Astrocyte of the cerebellum (primary cell): ENCODE measurements around the gene SPAG6.
"Not testable (repeated sequence)": the region's sequence is repeated elsewhere in the genome, so short reads cannot be mapped to it uniquely, and the experiment has no call there.

Experiments used
- DNase-seq: peaks from one replicate; pipeline ENCODE4 v3.0.0-alpha.2; 2011; ENCODE audit warnings: low read depth
- H3K4me3 ChIP-seq: 2 replicates; pipeline ENCODE4 v1.5.1; 2011; ENCODE audit warnings: mild to moderate bottlenecking, low read depth, low read length, moderate library complexity
- in situ Hi-C: cut with HindIII; loops from 2 replicates; pipeline ENCODE4 v1.10.0; 2017; ENCODE audit warnings: low sequenced_read_pairs
- TF ChIP-seq, protein P1 (sequence below): IDR thresholded peaks from 2 replicates; pipeline ENCODE4 v1.5.1; 2012; ENCODE audit warnings: low read length, low read depth, moderate library complexity, mild to moderate bottlenecking; ENCODE audit errors: missing control alignments

Gene SPAG6

DNA sequence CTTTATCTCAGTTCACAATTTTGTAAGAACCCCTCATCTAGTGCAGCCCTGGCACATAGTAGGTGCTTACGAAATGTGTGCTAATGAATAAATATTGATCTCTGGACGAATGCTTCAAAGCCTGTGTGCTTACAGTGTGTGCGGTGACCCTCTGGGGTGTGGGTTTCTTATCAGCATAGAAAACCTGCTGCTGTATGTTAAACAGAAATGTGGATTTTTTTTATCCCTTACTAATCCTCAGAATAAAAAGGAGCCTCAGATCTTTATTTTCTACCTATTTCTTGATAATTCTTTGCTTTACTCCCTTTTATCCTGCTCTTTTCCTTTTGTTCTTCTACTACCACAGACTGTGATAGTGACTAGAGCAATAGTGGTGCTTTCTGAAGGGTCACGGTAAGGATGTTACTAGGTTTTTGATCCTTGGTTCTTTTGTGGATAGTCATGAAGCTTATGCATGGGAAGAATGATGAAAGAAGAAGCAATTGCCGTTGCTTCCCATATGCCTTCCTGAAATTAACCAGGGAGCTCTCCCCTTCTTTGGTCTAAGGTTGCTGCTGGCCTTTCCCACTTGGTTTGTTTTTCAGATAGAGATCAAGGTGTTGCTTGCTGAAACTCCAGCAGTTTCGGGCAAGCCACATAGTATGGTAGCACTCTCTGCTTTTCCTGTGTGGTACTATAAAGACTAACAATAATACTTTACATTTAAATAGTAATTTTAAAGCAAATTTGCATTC, 44.7 kb downstream of the SPAG6 start:
- no peak overlapping the region for H3K4me3 ChIP-seq
- TF ChIP-seq, protein P1, sequence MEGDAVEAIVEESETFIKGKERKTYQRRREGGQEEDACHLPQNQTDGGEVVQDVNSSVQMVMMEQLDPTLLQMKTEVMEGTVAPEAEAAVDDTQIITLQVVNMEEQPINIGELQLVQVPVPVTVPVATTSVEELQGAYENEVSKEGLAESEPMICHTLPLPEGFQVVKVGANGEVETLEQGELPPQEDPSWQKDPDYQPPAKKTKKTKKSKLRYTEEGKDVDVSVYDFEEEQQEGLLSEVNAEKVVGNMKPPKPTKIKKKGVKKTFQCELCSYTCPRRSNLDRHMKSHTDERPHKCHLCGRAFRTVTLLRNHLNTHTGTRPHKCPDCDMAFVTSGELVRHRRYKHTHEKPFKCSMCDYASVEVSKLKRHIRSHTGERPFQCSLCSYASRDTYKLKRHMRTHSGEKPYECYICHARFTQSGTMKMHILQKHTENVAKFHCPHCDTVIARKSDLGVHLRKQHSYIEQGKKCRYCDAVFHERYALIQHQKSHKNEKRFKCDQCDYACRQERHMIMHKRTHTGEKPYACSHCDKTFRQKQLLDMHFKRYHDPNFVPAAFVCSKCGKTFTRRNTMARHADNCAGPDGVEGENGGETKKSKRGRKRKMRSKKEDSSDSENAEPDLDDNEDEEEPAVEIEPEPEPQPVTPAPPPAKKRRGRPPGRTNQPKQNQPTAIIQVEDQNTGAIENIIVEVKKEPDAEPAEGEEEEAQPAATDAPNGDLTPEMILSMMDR = no peak
- no peak for DNase-seq
- in situ Hi-C loops = no loop called here

DNA sequence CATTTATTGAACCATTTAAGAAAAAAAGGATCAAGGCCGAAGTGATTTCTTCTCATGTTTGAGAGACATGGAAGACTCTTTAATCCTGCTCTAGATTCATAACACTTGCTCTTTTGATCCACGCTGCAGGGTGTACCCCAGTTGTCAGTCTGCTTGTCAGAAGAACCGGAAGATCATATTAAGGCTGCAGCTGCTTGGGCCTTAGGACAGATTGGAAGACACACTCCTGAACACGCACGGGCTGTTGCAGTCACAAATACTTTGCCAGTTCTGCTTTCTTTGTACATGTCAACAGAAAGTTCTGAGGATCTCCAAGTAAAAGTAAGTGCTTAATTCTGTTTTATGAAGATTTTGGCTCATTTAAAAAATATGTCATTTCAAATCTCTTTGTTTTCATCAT, 46.3 kb downstream of the SPAG6 start:
- in situ Hi-C loops = no loop called here
- TF ChIP-seq, protein P1 = no peak
- no peak for DNase-seq
- H3K4me3 ChIP-seq = no peak overlapping the region

DNA sequence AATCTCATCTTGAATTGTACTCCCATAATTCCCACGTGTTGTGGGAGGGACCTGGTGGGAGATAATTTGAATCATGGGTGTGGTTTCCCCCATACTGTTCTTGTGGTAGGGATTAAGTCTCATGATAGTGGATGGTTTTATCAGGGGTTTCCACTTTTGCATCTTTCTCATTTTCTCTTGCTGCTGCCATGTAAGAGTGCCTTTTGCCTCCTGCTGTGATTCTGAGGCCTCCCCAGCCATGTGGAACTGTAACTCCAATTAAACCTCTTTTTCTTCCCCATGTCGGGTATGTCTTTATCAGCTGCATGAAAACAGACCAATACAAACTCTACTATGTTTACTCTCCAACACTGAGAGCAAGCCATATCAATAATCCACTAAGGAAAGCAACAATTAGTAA, 50.9 kb downstream of the SPAG6 start:
- DNase-seq, in situ Hi-C loops, H3K4me3 ChIP-seq: not testable (repeated sequence)

DNA sequence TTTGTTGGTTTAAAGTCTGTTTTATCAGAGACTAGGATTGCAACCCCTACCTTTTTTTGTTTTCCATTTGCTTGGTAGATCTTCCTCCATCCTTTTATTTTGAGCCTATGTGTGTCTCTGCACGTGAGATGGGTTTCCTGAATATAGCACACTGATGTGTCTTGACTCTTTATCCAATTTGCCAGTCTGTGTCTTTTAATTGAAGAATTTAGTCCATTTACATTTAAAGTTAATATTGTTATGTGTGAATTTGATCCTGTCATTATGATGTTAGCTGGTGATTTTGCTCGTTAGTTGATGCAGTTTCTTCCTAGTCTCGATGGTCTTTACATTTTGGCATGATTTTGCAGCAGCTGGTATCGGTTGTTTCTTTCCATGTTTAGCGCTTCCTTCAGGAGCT, 61.6 kb downstream of the SPAG6 start:
- H3K4me3 ChIP-seq, in situ Hi-C loops: not testable (repeated sequence)

DNA sequence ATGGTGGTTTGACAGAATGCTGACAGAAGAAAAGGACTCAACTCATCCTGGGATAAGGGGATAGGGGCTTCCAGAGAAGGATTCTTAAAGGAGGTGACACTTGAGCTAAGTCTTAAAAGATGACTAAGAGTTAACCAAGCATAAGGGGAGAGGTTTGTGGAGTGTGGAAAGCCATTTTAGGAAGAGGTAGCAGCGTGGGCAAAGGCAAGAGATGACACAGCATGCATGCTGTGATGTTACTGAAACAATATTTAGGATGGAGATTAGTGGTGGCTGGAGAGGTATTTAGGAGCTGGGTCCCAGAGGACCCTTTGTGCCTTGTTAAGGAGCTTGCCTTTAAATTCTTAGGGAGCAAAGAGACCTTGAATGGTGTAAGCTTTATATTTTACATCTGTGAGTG, 65.1 kb downstream of the SPAG6 start:
- TF ChIP-seq, protein P1 = no peak
- no peak for DNase-seq
- H3K4me3 ChIP-seq = no peak overlapping the region
- in situ Hi-C loops = no loop called here

More for the DNA sequence above, 61.6 kb downstream of the SPAG6 start:
- not testable (repeated sequence) for DNase-seq

DNA sequence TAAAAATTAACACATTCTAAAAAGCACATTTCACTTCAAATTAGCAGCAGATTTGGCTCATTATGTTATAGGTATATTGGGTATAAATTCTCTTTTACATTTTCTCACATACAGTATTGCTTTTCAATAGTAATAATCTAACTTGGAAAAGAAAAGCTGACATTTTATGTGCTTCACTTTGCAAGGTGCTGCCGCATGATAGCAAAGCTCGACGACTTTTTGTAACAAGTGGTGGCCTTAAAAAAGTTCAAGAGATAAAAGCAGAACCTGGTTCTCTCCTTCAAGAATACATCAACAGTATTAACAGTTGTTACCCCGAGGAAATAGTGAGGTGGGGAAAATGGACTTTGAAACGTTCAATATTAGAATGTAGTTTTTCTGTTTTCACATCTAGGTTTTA, 65.5 kb downstream of the SPAG6 start:
- no peak overlapping the region for H3K4me3 ChIP-seq
- TF ChIP-seq, protein P1 = no peak
- DNase-seq = no peak
- in situ Hi-C loops = no loop called here

DNA sequence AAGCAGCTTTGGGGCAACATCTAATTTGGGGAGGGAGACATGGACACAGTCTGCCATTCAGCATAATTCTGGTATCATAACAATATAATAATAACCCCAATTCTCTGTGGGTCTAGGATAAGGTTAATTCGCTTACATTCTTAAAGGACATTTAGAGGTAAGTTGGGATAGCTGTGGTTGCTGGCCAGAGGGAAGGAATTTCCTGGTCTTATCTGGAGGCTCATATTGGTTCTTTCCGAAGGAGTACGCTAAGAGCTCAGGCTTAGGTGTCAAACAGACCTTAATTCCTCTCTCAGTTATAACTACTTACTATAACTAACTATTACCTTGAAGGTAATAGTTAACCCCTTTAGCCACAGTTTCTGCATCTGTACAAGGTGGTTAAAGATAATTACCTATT, 68.8 kb downstream of the SPAG6 start:
- no peak overlapping the region for H3K4me3 ChIP-seq
- TF ChIP-seq, protein P1 = no peak
- in situ Hi-C loops = no loop called here
- no peak for DNase-seq

DNA sequence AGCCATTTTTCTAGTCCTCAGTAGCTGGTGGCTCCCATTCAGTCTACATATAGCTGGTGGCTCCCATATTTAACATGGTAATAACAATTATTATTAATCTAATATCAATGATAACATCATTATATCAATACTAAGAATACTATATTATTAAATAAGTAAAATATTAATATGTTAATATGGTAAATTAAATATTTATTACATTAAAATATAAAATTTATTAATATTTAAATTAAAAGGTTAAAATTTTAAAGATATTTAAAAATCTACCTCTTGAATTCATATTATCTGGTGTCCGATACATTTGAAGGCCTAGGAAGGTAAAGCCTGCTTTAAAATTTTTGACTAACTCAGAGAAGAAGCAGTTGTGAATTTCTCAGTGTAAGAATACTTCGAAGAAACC, 69.8 kb downstream of the SPAG6 start:
- no peak overlapping the region for H3K4me3 ChIP-seq
- in situ Hi-C loops = no loop called here
- TF ChIP-seq, protein P1 = no peak
- DNase-seq = no peak
